K562 (cell line): ENCODE results near the gene ITK. TPM values are rescaled to one million over a fixed set of nuclear protein-coding genes. Genes with fewer than 3 reads are reported as not detected.

Experiments used
- CBFA2T3 ChIP-seq: fragments of 450-650 bp; IDR thresholded peaks from 2 replicates; pipeline ENCODE4 v1.6.1; 2017
- CHD1 ChIP-seq: fragments of 200-600 bp; sonication (generic); IDR thresholded peaks from one replicate; pipeline ENCODE4 v1.6.1; 2012; ENCODE audit warnings: mild to moderate bottlenecking, moderate library complexity, low read length, inconsistent platforms
- CREB1 ChIP-seq, 2 experiments: sonication (generic) in 1 of 2; formaldehyde crosslinking in 1 of 2; IDR thresholded peaks; 2 replicates each; pipeline versions ENCODE4 v1.6.1 to v1.8.0; 2012 to 2022; ENCODE audit warnings: inconsistent platforms in 1 of 2, mild to moderate bottlenecking in 1 of 2, missing genetic modification reagents in 1 of 2, moderate library complexity in 1 of 2
- DIDO1 ChIP-seq: fragments of 450-650 bp; IDR thresholded peaks from 2 replicates; pipeline ENCODE4 v1.6.1; 2016; ENCODE audit warnings: low read depth, missing biosample characterization, missing genetic modification characterization
- HDGF ChIP-seq: fragments of 450-650 bp; IDR thresholded peaks from 2 replicates; pipeline ENCODE4 v1.6.1; 2016
- NELFE ChIP-seq: IDR thresholded peaks from 2 replicates; pipeline ENCODE4 v1.6.1; 2011; ENCODE audit warnings: mild to moderate bottlenecking; ENCODE audit not compliant: insufficient read depth, insufficient read length
- NFE2L1 ChIP-seq: fragments of 450-650 bp; IDR thresholded peaks from 2 replicates; pipeline ENCODE4 v1.6.1; 2016; ENCODE audit warnings: missing genetic modification characterization, low read depth, mild to moderate bottlenecking, missing compliant biosample characterization, moderate library complexity, borderline replicate concordance
- NFIX ChIP-seq: fragments of 250-450 bp; sonication (Bioruptor Pico); IDR thresholded peaks from 2 replicates; pipeline ENCODE4 v1.4.0; 2020; ENCODE audit warnings: low read depth, mild to moderate bottlenecking, moderate library complexity
- RBM22 ChIP-seq: fragments of 200-400 bp; formaldehyde crosslinking; IDR thresholded peaks from 2 replicates; pipeline ENCODE4 v1.6.1; 2018; ENCODE audit warnings: low read length, low read depth; ENCODE audit not compliant: poor library complexity, severe bottlenecking
- RBM25 ChIP-seq: fragments of 200-400 bp; formaldehyde crosslinking; IDR thresholded peaks from 2 replicates; pipeline ENCODE4 v1.6.1; 2018; ENCODE audit warnings: low read length, low read depth, moderate library complexity; ENCODE audit not compliant: severe bottlenecking
- RHOXF2B ChIP-seq: fragments of 250-450 bp; sonication (Bioruptor Pico); conservative IDR thresholded peaks from 2 replicates; pipeline ENCODE4 v1.5.1; 2021
- TRIM28 ChIP-seq: fragments of 450-650 bp; IDR thresholded peaks from 2 replicates; pipeline ENCODE4 v1.6.1; 2017
- U2AF1 ChIP-seq: fragments of 200-400 bp; formaldehyde crosslinking; optimal IDR thresholded peaks from 2 replicates; pipeline ENCODE3; 2017; ENCODE audit warnings: mild to moderate bottlenecking, low read depth, low read length, moderate library complexity
- WHSC1 ChIP-seq: IDR thresholded peaks from one replicate; pipeline ENCODE4 v1.6.1; 2012; ENCODE audit warnings: low read length, control low read depth, inconsistent platforms
- ZNF232 ChIP-seq: sonication (generic); formaldehyde crosslinking; IDR thresholded peaks from 2 replicates; pipeline ENCODE4 v1.8.0; 2022; ENCODE audit warnings: mild to moderate bottlenecking, missing genetic modification reagents
- ZNF408 ChIP-seq: fragments of 250-450 bp; sonication (Bioruptor Pico); IDR thresholded peaks from 2 replicates; pipeline ENCODE4 v1.4.0; 2020; ENCODE audit warnings: low read depth, mild to moderate bottlenecking, moderate library complexity
- ZNF431 ChIP-seq: sonication (generic); formaldehyde crosslinking; IDR thresholded peaks from 2 replicates; pipeline ENCODE4 v1.8.0; 2022; ENCODE audit warnings: mild to moderate bottlenecking, missing genetic modification reagents
- polyA plus RNA-seq, 8 experiments: library from polyadenylated mRNA; depleted of rRNA in 4 of 8; stranded (reverse) in 5 of 8; unstranded in 3 of 8; fragments of >200 nt; fragmentation: Nextera tagmentation in 2 of 8; fragmentation: Illumina TruSeq in 1 of 8; extraction: Ambion mirVana in 2 of 8; extraction: Trizol in 1 of 8; gene quantifications; 2 replicates each; pipeline versions ENCODE4 v1.2.1 to v1.2.3, GENCODE V29; 2011 to 2014; ENCODE audit warnings: inconsistent platforms in 1 of 8, missing spikeins in 1 of 8
- total RNA-seq, 7 experiments: library from RNA; depleted of rRNA in 6 of 7; stranded (reverse); fragments of >200 nt in 6 of 7; fragmentation: Illumina TruSeq in 2 of 7; extraction: Trizol in 2 of 7; gene quantifications; 2 replicates each; pipeline versions ENCODE4 v1.2.1 to v1.2.3, GENCODE V29; 2011 to 2021; ENCODE audit warnings: low replicate concordance in 1 of 7
- TF ChIP-seq, protein P1 (sequence below): fragments of 250-450 bp; sonication (Bioruptor Pico); IDR thresholded peaks from 2 replicates; pipeline ENCODE4 v1.5.0; 2022; ENCODE audit warnings: mild to moderate bottlenecking
- TF ChIP-seq, protein P2 (sequence below): fragments of 250-450 bp; sonication (Bioruptor Pico); IDR thresholded peaks from 2 replicates; pipeline ENCODE4 v1.5.0; 2021
- TF ChIP-seq, protein P3 (sequence below): fragments of 250-450 bp; sonication (Bioruptor Pico); IDR thresholded peaks from 2 replicates; pipeline ENCODE4 v1.8.0; 2022; ENCODE audit warnings: moderate library complexity, mild to moderate bottlenecking, inconsistent platforms
- TF ChIP-seq, protein P4 (sequence below), 3 experiments: fragments of 200-800 bp in 1 of 3; fragments of 250-450 bp in 1 of 3; fragments of 450-650 bp in 1 of 3; sonication (Bioruptor Pico) in 1 of 3; sonication (Bioruptor generic) in 1 of 3; formaldehyde crosslinking in 1 of 3; IDR thresholded peaks; 2 replicates each; pipeline versions ENCODE4 v1.6.1 to v1.8.0; 2016 to 2022; ENCODE audit warnings: mild to moderate bottlenecking in 2 of 3, missing genetic modification characterization in 2 of 3, missing compliant biosample characterization in 1 of 3, moderate library complexity in 1 of 3

Gene ITK
- total and polyA plus RNA-seq, 9 of the 15 experiments (the other 6 are each of a cell fraction or from before 2014, with no cell fraction given), result 0.04 to 0.75 TPM; not detected in 7

DNA sequence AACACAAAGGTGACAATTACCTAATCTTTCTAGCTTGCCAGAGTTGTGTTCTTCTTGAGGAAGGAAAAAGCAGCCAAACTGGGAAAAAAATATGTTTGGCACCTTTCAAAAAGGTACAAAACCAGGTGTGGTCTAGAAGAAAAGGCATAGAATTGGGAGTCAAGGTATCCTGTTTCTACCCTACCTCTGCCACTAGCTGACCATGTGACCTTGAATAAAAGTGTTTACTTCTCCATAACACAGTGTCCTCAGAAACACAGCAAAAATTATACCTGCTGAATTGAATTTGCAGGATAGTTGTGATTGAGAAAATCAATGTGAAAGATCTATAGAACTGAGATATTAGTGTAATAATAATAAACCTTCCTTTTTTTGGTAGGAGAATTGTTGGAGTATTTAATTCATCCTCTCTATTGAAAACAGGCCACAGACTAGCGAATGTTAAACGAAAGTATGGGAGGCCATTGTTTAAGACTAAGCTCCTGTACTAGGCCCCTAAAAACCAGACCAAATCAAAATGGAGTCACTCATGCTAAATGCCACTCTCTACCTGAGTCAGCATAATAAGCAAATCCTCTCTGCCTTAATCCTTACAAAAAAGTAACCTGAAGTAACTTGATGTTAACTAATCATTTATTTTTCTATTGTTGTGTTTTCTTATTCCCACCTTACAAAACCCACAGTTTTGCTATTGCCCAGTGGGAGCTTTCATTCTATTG, 97.8 kb downstream of the ITK start (continued):
- TF ChIP-seq, protein P1, sequence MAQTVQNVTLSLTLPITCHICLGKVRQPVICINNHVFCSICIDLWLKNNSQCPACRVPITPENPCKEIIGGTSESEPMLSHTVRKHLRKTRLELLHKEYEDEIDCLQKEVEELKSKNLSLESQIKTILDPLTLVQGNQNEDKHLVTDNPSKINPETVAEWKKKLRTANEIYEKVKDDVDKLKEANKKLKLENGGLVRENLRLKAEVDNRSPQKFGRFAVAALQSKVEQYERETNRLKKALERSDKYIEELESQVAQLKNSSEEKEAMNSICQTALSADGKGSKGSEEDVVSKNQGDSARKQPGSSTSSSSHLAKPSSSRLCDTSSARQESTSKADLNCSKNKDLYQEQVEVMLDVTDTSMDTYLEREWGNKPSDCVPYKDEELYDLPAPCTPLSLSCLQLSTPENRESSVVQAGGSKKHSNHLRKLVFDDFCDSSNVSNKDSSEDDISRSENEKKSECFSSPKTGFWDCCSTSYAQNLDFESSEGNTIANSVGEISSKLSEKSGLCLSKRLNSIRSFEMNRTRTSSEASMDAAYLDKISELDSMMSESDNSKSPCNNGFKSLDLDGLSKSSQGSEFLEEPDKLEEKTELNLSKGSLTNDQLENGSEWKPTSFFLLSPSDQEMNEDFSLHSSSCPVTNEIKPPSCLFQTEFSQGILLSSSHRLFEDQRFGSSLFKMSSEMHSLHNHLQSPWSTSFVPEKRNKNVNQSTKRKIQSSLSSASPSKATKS (CRISPR knock-in tag), result peak; percentile 92
- TF ChIP-seq CHD1 (no peak), RBM22 (no peak), NELFE (no peak), U2AF1 (no peak), RHOXF2B (CRISPR knock-in tag) (peak; percentile 95), CBFA2T3 (no peak), WHSC1 (no peak), ZNF408 (CRISPR knock-in tag) (no peak), DIDO1 (tag) (peak; percentile 68), HDGF (no peak), NFIX (peak; percentile 70), CREB1 (IDR thresholded peaks at IDR 0.05) (no peak), CREB1 (CRISPR knock-in tag; IDR thresholded peaks at IDR 0.05) (no peak), ZNF431 (no peak), RBM25 (no peak), ZNF232 (CRISPR knock-in tag) (no peak), NFE2L1 (tag) (peak; percentile 59), TRIM28 (no peak)
- TF ChIP-seq, protein P2, sequence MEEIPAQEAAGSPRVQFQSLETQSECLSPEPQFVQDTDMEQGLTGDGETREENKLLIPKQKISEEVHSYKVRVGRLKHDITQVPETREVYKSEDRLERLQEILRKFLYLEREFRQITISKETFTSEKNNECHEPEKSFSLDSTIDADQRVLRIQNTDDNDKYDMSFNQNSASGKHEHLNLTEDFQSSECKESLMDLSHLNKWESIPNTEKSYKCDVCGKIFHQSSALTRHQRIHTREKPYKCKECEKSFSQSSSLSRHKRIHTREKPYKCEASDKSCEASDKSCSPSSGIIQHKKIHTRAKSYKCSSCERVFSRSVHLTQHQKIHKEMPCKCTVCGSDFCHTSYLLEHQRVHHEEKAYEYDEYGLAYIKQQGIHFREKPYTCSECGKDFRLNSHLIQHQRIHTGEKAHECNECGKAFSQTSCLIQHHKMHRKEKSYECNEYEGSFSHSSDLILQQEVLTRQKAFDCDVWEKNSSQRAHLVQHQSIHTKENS (CRISPR knock-in tag), result no peak
- TF ChIP-seq, protein P3, sequence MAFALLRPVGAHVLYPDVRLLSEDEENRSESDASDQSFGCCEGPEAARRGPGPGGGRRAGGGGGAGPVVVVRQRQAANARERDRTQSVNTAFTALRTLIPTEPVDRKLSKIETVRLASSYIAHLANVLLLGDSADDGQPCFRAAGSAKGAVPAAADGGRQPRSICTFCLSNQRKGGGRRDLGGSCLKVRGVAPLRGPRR (CRISPR knock-in tag), result peak; percentile 93
- TF ChIP-seq, protein P4, sequence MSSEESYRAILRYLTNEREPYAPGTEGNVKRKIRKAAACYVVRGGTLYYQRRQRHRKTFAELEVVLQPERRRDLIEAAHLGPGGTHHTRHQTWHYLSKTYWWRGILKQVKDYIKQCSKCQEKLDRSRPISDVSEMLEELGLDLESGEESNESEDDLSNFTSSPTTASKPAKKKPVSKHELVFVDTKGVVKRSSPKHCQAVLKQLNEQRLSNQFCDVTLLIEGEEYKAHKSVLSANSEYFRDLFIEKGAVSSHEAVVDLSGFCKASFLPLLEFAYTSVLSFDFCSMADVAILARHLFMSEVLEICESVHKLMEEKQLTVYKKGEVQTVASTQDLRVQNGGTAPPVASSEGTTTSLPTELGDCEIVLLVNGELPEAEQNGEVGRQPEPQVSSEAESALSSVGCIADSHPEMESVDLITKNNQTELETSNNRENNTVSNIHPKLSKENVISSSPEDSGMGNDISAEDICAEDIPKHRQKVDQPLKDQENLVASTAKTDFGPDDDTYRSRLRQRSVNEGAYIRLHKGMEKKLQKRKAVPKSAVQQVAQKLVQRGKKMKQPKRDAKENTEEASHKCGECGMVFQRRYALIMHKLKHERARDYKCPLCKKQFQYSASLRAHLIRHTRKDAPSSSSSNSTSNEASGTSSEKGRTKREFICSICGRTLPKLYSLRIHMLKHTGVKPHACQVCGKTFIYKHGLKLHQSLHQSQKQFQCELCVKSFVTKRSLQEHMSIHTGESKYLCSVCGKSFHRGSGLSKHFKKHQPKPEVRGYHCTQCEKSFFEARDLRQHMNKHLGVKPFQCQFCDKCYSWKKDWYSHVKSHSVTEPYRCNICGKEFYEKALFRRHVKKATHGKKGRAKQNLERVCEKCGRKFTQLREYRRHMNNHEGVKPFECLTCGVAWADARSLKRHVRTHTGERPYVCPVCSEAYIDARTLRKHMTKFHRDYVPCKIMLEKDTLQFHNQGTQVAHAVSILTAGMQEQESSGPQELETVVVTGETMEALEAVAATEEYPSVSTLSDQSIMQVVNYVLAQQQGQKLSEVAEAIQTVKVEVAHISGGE (CRISPR knock-in tag; IDR thresholded peaks at IDR 0.05), result peak in 1 of 3 experiments; percentile 53; a peak in 2 of 6 replicates
